GM19463 (cell line): ENCODE results near the gene INSL6.
"Not testable (repeated sequence)": the region's sequence is repeated elsewhere in the genome, so short reads cannot be mapped to it uniquely, and the experiment has no call there.

Experiments used
- ATAC-seq: cut with Tn5 transposase; IDR thresholded peaks from one replicate; pipeline ENCODE4 v1.9.1; 2021; ENCODE audit warnings: mild to moderate bottlenecking, moderate library complexity; ENCODE audit not compliant: unreplicated experiment

INSL6 gene, protein sequence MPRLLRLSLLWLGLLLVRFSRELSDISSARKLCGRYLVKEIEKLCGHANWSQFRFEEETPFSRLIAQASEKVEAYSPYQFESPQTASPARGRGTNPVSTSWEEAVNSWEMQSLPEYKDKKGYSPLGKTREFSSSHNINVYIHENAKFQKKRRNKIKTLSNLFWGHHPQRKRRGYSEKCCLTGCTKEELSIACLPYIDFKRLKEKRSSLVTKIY

DNA sequence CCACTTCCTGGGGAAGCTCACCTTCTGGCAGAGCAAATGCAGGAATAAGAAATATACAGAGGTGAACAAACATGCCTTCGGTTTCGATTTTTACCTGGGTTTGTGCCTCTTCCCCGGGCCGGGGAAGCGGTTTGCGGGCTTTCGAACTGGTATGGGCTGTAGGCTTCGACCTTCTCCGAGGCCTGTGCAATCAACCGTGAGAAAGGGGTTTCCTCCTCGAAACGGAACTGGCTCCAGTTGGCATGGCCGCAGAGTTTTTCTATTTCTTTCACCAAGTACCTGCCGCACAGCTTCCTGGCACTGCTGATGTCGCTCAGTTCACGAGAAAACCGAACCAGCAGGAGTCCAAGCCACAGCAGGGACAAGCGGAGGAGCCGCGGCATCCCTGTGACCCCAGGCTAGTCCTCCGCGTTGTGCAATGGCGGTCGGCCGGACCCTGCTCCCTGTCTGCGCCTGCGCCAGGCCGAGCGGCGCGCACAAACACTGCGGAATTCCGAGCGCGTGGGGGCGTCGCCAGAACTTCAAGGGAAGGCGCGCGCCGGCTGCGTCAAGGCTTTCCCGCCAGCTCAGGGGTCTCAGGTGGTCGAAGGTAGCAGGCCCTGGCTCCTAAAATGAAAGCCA, at the start of gene INSL6:
TSS of gene INSL6 (minus strand) at position 420 of the 621 bp plus-strand sequence. CDS start at position 383, 37 bp downstream.
- ATAC-seq = no peak

DNA sequence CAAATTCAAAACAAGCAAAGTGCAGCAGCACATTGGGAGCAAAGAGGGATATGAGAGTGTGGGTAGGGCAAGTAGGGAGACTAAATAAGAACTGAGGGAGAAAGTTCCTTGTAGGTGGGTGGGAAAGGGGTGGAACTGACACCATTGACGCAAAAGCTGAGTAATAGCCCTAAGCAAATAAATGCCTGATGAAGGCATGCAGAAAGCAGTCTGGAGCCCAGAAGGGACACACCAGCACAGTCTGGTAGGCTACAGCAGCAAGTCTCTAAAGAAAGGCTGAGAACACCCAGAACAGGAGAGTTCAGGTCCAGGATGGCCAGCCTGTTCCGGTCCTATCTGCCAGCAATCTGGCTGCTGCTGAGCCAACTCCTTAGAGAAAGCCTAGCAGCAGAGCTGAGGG, 45.8 kb upstream of the INSL6 start, which contains the start of gene INSL4:
TSS of gene INSL4 (plus strand) at position 208 of the 400 bp plus-strand sequence. CDS start at position 313, 105 bp downstream.
- no peak for ATAC-seq

DNA sequence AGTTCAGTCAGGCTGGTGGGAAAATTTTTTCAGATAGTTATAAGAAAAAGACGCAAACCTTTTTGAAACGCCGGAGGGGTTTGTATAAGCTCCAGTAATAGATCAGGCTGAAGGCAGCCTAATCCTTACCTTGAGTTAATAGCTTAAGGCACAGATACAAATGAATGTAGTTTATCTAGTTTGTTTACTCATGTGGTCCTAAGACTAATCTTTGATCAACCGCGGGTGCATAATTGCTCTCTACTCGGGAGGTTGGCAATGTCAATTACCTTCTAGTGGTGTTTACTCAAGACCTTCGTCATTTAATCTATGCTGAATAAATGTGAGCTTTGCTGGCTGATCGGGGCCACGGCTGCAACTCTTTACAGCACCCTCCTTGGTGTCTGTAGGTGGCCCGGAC, 45.1 kb upstream of the INSL6 start:
- ATAC-seq = no peak

DNA sequence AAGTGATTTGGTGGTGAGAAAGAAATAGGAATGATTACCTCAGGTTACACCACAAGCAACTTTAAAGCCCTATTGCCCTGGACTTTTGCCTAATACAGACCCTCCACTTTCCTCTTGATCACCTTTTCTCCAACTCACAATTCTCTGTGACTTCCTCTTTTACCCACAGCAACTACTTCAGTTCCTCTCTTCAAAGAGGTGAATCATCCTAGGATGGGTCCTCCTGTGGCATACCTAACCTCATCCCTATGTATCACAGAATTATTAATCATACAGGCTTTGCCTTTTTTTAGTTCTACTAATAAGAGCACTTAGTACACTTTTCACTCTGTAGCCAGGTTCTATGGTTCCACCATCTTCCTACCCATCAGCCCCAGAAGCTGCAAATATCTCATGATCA, 19.6 kb upstream of the INSL6 start:
- no peak for ATAC-seq

DNA sequence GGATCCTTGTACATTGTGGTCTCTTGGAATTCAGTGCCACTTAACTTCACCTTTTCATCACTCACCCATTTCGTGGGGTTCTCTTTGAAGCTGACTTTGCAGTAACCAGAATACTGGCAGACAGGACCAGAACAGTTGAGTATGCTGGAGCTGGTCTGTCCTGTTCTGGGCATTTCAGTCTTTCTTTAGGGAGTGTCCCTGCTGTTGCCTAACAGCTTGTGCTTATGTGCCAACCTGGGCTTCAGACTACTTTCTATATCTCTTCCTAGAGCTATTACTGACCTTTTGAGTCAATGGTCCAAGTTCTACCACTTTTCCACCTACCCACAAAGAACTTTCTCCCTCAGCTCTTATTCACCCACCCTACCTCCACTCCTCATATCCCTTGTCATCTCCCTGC, 10.0 kb upstream of the INSL6 start:
- no peak for ATAC-seq

DNA sequence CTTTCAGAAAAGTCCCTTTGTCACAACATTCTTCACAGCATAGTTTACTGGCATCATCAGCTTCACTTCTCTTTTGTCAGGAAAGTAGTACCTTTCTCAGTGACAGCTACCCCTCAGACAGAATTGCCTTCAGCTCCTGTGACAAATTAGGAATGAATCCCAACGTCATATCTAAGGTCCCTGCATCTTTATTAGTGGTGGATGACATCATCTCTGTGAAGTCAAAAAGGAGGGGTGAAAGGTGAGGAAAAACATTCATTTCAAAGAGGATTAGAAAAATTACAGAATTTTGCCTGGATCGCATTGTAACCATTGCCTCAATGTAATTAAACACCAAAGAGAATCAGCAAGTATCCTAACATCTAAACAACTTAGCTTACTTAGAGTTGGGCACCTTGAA, 7.9 kb upstream of the INSL6 start:
- no peak for ATAC-seq

DNA sequence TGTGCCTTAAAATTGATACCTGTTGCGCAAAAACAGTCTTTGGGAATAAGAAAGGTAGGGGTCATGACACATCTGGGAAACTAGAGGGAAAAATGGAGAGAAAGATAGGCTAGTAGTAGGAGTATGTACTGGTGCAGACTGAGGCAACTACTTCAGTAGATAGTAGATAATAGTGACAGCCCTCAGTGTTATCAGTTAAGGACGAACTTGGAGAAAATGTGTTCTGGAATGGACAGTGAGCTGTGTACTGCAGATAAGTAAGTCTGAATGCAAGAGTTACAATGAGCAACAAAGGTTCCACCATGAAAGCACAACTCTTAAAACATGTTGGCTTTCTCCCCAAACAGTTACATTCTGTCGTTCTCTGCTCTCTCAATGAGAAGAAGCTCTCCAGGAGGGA, 6.5 kb upstream of the INSL6 start:
- no peak for ATAC-seq

DNA sequence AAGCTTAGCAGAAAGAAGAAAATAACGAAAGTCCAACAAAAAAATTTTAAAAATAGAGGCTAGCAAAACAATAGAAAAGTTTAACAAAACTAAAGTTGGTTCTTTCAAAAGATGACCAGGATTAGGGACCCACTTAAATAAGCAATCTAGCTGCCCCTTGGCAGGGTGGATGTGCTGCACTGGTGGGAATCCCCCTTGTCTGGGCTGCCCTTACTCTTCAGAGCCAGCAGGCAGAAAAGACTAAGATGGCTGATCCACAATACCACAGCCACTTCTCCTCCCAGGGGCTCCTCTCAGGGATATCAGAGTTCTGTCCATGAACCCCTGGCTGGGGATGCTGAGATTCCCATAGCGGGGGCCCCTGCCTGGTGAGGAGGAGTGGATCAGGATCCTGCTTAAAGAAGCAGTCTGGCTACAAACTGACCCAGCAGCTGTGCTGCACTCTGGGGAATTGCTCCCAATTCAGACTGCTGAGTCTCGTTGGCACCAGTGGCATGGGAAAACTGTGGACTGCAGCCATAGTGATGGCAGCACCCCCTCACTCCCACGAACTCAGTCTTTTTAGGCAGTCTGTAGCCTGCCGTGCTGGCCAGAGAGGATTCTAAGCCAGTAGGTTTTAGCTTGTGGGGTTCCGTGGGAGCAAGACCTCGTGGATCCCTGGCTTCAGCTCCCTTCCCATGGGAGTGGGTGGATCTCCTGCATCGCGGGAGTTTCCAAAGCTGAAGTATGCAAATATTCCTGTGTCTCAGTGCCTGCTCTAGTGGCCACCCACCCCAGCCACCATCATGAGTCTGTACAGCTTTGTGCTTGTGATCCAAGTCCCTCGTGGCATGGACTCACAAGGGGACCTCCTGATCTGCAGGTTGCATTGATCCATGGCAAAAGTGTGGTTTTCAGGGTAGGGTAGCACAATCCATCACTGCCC, 2.9 kb upstream of the INSL6 start:
- ATAC-seq = no peak

DNA sequence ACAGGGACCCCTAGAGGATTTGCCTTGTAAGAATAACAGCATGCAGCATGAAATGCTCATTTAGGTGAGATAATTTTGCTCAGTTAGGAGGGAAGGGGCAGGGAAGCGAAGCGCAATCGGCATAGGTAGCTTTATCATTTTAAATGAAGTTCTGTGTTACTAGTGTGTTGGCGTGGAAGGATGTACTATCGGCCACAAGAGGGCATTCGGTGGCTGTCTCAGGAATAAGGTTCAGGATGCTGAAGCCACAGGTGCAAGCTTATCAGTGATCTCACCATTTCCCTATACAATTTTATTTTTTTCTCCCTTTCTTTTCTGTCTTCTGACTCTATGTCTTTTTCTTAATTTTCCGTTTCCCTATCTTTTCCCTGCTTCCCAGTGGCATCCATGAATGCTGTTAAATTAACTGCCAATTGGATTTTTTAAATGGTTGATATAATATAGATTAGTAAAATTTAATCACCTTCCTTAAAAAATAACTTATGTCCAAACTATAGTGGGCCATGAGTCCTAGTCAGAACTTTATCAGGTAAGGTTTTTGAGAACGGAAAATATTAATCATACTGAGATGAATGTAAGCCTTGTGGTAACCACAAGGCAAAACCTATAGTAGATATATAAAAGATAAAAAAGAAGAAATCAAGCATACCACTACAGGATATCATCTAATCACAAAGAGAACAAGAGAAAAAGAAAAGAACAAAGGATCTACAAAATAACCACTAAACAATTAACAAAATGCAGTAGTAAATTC, 1.2 kb upstream of the INSL6 start:
- ATAC-seq = no peak

DNA sequence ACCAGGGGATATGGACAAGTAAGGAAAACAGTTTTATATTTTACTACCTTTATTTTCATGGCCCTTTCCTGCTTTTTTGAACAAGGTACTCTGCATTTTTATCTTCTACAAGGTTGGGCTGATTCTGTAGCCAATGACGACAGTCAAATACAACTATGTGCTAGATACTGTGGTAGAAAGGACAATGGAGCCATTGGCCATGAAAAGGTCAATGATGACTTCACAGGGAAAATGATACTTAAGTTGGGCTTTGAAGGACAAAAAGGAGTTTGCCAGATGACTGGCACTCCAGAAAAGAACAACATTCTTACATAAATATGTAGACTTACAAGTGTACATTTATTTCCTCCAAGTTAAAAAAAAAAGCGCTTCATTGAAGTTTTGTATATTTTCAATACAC, 663 bp downstream of the INSL6 start:
- ATAC-seq = no peak

DNA sequence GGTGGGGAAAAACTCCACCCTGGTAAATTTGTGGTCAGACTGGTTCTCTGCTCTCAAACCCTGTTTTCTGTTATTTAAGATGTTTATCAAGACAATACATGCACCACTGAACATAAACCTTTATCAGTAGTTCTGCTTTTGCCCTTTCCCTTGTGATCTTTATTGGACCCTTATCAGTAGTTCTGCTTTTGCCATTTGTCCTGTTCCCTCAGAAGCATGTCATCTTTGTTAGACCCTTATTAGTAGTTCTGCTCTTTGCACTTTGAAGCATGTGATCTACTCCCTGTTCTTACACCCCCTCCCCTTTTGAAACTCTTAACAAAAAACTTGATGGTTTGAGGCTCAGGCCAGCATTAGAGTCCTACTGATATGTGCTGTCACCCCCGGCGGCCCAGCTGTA, 4.8 kb downstream of the INSL6 start:
- ATAC-seq = not testable (repeated sequence)

DNA sequence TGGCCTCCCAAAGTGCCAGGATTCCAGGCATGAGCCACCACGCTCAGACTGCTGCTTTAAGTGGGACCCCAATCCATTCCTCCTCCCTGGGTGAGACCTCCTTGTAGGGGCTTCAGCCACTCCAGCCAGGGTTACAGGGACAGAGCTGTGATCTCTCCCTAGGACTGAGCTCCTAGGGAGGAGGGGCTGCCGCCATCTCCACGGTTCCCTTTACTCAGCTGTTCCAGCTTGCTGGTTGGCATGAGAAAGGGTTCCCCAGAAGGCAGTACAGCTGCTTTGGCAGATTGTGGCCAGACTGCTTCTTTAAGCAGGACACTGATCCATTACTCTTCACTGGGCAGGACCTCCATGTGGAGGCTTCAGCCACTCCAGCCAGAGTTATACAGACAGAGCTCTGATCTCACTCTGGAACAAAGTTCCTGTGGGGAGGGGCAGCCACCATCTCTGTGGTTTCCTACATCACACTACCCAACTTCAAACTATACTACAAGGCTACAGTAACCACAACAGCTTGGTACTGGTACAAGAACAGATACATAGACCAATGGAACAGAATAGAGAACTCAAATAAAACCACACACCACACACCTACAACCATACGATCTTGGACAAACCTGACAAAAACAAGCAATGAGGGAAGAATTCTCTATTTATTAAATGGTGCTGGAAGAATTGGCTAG, 7.2 kb downstream of the INSL6 start:
- no peak for ATAC-seq

DNA sequence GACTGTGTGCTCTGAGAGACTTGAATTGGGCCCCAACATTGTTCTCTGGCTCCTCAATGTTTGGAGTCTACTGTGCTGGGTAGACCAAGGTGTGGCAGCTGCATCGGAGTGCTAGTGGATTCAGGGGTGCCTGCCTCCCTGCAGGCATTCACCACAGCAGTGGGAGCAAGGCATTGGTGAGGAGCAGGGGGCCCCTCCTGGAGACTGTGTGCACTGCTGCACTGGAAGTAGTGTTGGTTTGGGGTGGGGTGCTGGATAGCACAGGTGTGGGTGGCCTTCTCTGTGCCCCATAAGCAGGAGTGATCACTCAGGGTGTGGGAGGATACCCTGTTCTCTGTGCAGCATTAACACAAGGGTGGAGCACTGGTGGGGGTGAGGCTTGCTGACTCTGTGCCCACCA, 39.2 kb downstream of the INSL6 start:
- ATAC-seq = no peak

DNA sequence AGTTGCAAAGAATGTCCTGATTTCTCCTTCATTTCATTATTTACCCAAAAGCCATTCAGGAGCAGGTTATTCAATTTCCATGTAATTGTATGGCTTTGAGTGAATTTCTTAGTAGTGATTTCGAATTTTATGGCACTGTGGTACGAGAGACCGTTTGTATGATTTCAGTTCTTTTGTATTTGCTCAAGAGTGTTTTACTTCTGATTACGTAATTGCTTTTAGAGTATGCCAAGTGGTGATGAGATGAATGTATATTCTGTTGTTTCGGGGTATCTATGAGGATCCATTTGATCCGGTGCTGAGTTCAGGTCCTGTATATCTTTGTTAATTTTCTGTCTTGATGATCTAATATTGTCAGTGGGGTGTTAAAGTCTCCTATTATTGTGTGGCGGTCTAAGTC, 41.2 kb downstream of the INSL6 start:
- ATAC-seq = no peak

DNA sequence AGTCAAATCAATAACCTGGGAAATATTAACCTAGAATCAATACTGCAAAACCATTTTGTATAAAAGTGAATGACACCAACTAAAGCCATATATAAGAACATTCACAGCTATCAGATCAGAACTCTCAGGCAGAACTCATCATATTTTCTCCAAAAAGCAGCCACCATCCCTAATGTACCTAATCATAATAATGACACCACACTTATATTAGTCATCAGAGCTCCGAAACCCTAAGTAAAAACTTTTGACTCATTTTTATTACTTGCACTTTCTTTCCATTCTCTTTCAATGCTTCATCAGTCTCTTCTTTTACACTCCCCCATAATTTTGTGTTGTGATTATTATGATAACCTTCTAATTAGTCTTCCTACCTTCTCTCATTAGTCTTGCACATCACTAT, 45.3 kb downstream of the INSL6 start:
- no peak for ATAC-seq

DNA sequence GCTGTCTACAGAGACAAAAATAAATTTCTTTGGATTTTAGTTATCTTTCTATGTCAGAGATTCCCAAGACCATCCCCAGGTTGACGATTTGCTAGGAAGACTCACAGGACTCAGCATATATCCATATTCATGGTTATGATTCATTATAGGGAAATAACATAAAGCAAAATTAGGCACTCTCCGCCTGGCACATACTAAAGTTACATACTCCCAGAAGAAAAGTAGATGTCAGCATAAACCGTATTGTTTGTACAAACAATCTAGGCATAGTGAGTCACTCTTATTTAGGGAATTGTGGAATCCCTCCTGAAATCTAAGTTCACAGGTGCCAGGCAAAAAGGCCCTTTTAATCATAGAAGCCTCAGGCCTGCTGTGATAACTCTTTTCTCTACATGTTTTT, 62.9 kb downstream of the INSL6 start:
- no peak for ATAC-seq

DNA sequence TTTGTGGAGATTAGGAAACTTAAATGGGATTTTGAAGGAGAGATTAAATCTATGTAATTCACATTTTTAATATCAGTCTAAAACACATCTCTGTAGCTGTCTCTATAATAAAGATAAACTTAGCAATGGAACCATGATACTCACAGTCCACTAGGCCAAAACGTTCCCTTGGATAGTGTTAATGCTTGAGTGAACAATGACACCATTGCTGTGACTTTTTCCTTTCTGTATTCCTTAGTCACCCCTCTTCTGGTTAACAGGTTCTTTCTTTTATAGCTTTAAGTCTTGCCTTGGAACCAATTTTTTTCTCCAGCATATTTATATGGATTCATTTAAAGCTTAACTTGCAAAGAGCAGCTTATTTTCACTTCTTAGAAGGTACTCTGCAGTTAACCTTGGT, 63.3 kb downstream of the INSL6 start:
- no peak for ATAC-seq

DNA sequence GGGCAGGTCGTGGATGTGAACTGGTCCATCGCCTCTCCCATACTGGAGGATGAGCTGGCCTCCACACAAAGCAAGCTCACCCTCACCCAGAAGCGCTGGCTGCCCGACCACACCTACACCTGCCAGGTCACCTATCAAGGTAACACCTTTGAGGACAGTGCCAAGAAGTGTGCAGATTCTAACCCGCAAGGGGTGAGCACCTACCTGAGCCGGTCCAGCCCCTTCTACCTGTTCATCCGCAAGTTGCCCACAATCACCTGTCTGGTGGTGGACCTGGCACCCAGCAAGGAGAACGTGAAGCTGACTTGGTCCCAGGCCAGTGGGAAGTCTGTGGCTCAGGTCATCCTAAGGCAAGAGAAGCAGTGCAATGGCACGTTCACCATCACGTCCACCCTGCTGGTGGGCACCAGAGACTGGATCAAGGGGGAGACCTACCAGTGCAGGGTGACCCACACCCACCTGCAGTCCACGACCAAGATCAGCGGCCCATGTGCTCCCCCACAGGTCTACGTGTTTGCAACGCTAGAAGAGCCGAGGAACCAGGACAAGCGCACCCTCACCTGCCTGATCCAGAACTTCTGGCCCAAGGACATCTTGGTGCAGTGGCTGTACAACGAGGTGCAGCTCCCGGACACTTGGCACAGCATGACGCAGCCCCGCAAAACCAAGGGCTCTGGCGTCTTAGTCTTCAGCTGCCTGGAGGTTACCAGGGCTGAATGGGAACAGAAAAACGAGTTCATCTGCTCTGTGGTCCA, 71.3 kb downstream of the INSL6 start:
- no peak for ATAC-seq
